Calu3 (cell line): ENCODE measurements around the gene ATP6V1E1. TPM values are rescaled to one million over a fixed set of nuclear protein-coding genes. Genes with fewer than 3 reads are reported as not detected.

Source experiments
- BruUV-seq: library from RNA; stranded (reverse); fragments of 400-500 nt; replicated peaks from 2 replicates; lab custom pipeline; 2021; lab: Mats Ljungman, UMichigan
- CTCF ChIA-PET: fragments of 300-600 bp; sonication (Branson Sonifier 250); formaldehyde crosslinking; loops from one replicate; lab custom pipeline; 2022; ENCODE audit warnings: antibody characterized with exemption; lab: Charles Lee
- DNase-seq: peaks from one replicate; pipeline ENCODE4 v3.0.0; 2022
- H3K27ac Mint-ChIP-seq: one replicate; pipeline ENCODE4 v1.8.0; 2022; ENCODE audit warnings: mixed read lengths; ENCODE audit not compliant: unreplicated experiment
- H3K27me3 Mint-ChIP-seq: one replicate; pipeline ENCODE4 v1.8.0; 2022; ENCODE audit warnings: mixed read lengths; ENCODE audit not compliant: unreplicated experiment
- H3K36me3 Mint-ChIP-seq: one replicate; pipeline ENCODE4 v1.8.0; 2022; ENCODE audit warnings: mild to moderate bottlenecking, moderate library complexity, mixed read lengths; ENCODE audit not compliant: insufficient read depth, unreplicated experiment
- H3K4me1 Mint-ChIP-seq: one replicate; pipeline ENCODE4 v1.8.0; 2022; ENCODE audit warnings: mild to moderate bottlenecking, low read depth, mixed read lengths; ENCODE audit not compliant: unreplicated experiment
- H3K4me3 Mint-ChIP-seq: one replicate; pipeline ENCODE4 v1.8.0; 2022; ENCODE audit warnings: mild to moderate bottlenecking, low read depth, moderate library complexity, mixed read lengths; ENCODE audit not compliant: unreplicated experiment
- H3K9me3 Mint-ChIP-seq: one replicate; pipeline ENCODE4 v1.8.0; 2022; ENCODE audit warnings: low read depth, mixed read lengths; ENCODE audit not compliant: unreplicated experiment
- CTCF ChIP-seq: fragments of 200-600 bp; IDR thresholded peaks from one replicate; pipeline ENCODE4 v1.8.0; 2022; ENCODE audit warnings: antibody characterized with exemption; ENCODE audit not compliant: unreplicated experiment
- intact Hi-C: fragments of 100-400 bp; cut with micrococcal nuclease; formaldehyde crosslinking; loops from one replicate; pipeline ENCODE4 v1.10.0; 2022; ENCODE audit not compliant: unreplicated experiment
- total RNA-seq: library from RNA; stranded (reverse); gene quantifications from 2 replicates; pipeline ENCODE4 v1.2.3, GENCODE V29; 2022

The ATP6V1E1 gene
- total RNA-seq, 1 experiment from 2014 or later, result 105 TPM

GRCh38 chr22:17629641-17630040 lies 1.1 kb upstream of the ATP6V1E1 start:
- no TSS peak for BruUV-seq
- H3K27ac Mint-ChIP-seq, result no peak overlapping the region
- CTCF ChIA-PET, result no interaction called here
- DNase-seq, result no peak
- H3K36me3 Mint-ChIP-seq, result peaks cover 24% of the 10 kb centered on the region
- intact Hi-C loops, result loop anchor here (5.0 kb wide), 1 partner anchor 73 kb away; no protein-coding TSS in a partner anchor
- H3K4me1 Mint-ChIP-seq, result peaks cover 18% of the 10 kb centered on the region
- H3K9me3 Mint-ChIP-seq, result no peaks in the 10 kb centered on the region
- TF ChIP-seq CTCF, result no peak
- H3K27me3 Mint-ChIP-seq, result no peaks in the 10 kb centered on the region
- peak overlapping the region; percentile 40 for H3K4me3 Mint-ChIP-seq

- Mint-ChIP-seq H3K36me3 (peaks cover 24% of the 10 kb centered on the region), H3K4me3 (peak overlapping the region; percentile 89), H3K4me1 (peaks cover 15% of the 10 kb centered on the region), H3K27ac (peak overlapping the region; percentile 99), H3K9me3 (no peaks in the 10 kb centered on the region), H3K27me3 (no peaks in the 10 kb centered on the region)
- no peak for DNase-seq
- no peak for TF ChIP-seq CTCF
- BruUV-seq, result TSS peak; percentile 80
- CTCF ChIA-PET, result no interaction called here
- intact Hi-C loops, result loop anchor here (5.0 kb wide), 1 partner anchor 73 kb away; no protein-coding TSS in a partner anchor
Observed at GRCh38 chr22:17629173-17629489, 582 bp upstream of the ATP6V1E1 start.

- TF ChIP-seq CTCF, result no peak
- intact Hi-C loops, result loop anchor here (5.0 kb wide), 1 partner anchor 74 kb away; no protein-coding TSS in a partner anchor
- Mint-ChIP-seq H3K36me3 (peaks cover 24% of the 10 kb centered on the region), H3K27me3 (no peaks in the 10 kb centered on the region), H3K4me3 (peak overlapping the region; percentile 89), H3K9me3 (no peaks in the 10 kb centered on the region), H3K27ac (peak overlapping the region; percentile 99), H3K4me1 (peaks cover 3% of the 10 kb centered on the region)
- CTCF ChIA-PET, result no interaction called here
- DNase-seq, result no peak
- BruUV-seq, result TSS peak; percentile 87
Observed at GRCh38 chr22:17627961-17628405, 566 bp downstream of the ATP6V1E1 start.

- H3K27ac Mint-ChIP-seq, result no peak overlapping the region
- H3K4me3 Mint-ChIP-seq, result no peak overlapping the region
- intact Hi-C loops, result no loop called here
- CTCF ChIA-PET, result no interaction called here
- no peak for DNase-seq
- H3K36me3 Mint-ChIP-seq, result peaks cover 29% of the 10 kb centered on the region
- no TSS peak for BruUV-seq
- H3K4me1 Mint-ChIP-seq, result no peaks in the 10 kb centered on the region
- no peaks in the 10 kb centered on the region for H3K9me3 Mint-ChIP-seq
- no peak for TF ChIP-seq CTCF
- no peaks in the 10 kb centered on the region for H3K27me3 Mint-ChIP-seq
Observed at GRCh38 chr22:17613280-17613679, 15.3 kb downstream of the ATP6V1E1 start.
